GM23338 (cell line): ENCODE results near the gene SUSD3.

Experiments used
- CREB1 ChIP-seq: fragments of 250-450 bp; sonication (Bioruptor Pico); IDR thresholded peaks from 2 replicates; pipeline ENCODE4 v1.5.0; 2020; ENCODE audit warnings: low read depth, mild to moderate bottlenecking, moderate library complexity
- ETS1 ChIP-seq: IDR thresholded peaks from 2 replicates; pipeline ENCODE4 v1.6.1; 2016; ENCODE audit warnings: antibody characterized with exemption
- EZH2 ChIP-seq: fragments of 200-600 bp; sonication (generic); IDR thresholded peaks from one replicate; pipeline ENCODE4 v1.8.0; 2017; ENCODE audit warnings: antibody characterized with exemption, mild to moderate bottlenecking, low read depth; ENCODE audit not compliant: unreplicated experiment
- EZH2phosphoT487 ChIP-seq: fragments of 200-600 bp; sonication (generic); IDR thresholded peaks from one replicate; pipeline ENCODE4 v1.8.1; 2018; ENCODE audit warnings: antibody characterized with exemption; ENCODE audit not compliant: unreplicated experiment
- JUNB ChIP-seq: IDR thresholded peaks from one replicate; pipeline ENCODE4 v1.6.1; 2016; ENCODE audit warnings: antibody characterized with exemption; ENCODE audit not compliant: unreplicated experiment
- NANOG ChIP-seq: IDR thresholded peaks from 2 replicates; pipeline ENCODE4 v1.6.1; 2016; ENCODE audit warnings: antibody characterized with exemption, borderline replicate concordance
- POLR2AphosphoS5 ChIP-seq: IDR thresholded peaks from 2 replicates; pipeline ENCODE4 v1.6.1; 2016; ENCODE audit warnings: antibody characterized with exemption, low read depth
- REST ChIP-seq: IDR thresholded peaks from one replicate; pipeline ENCODE4 v1.6.1; 2018; ENCODE audit warnings: antibody characterized with exemption; ENCODE audit not compliant: unreplicated experiment
- STAT1 ChIP-seq: IDR thresholded peaks from one replicate; pipeline ENCODE4 v1.6.1; 2016; ENCODE audit warnings: antibody characterized with exemption; ENCODE audit not compliant: unreplicated experiment
- ZNF114 ChIP-seq: fragments of 250-450 bp; sonication (Bioruptor Pico); IDR thresholded peaks from 2 replicates; pipeline ENCODE4 v1.5.0; 2020; ENCODE audit warnings: mild to moderate bottlenecking, moderate library complexity
- ZNF331 ChIP-seq: fragments of 250-450 bp; sonication (Bioruptor Pico); IDR thresholded peaks from 2 replicates; pipeline ENCODE4 v1.5.0; 2020; ENCODE audit warnings: low read depth, mild to moderate bottlenecking, moderate library complexity
- ZNF462 ChIP-seq: fragments of 250-450 bp; sonication (Bioruptor Pico); IDR thresholded peaks from 2 replicates; pipeline ENCODE4 v1.5.0; 2020; ENCODE audit warnings: mild to moderate bottlenecking, moderate library complexity
- TF ChIP-seq, protein P1 (sequence below), 2 experiments: fragments of 200-600 bp in 1 of 2; sonication (generic) in 1 of 2; conservative IDR thresholded peaks; 2 replicates each; pipeline versions ENCODE4 v1.5.1 to v1.6.1; 2016 to 2017; ENCODE audit warnings: antibody characterized with exemption in 2 of 2, low read depth in 2 of 2, mild to moderate bottlenecking in 2 of 2, moderate library complexity in 1 of 2

DNA sequence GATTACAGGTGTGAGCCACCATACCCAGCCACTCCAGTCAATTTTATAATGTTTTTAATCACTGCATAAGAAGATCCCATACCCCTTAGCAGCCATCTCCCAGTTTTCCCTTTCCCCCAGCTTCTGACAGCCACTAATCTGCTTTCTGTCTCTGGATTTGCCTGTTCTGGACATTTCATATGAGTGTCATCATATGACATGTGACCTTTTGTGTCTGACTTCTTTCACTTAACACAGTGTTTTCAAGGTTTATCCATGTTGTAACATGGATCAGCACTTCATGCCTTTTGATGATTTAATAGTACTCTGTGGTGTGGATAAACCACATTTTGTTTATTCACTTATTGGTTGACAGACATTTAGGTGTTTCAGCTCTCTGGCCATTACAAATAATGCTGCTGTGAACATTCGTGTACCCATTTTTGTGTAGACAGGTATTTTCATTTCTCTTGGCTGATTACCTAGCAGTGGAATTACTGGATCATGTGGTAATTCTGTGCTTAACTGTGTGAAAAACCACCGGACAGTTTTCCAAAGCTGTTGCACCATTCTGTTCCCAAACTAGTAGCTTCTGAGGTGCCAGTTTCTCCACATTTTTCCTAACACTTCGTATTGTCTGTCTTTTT, 8.6 kb downstream of the SUSD3 start:
- TF ChIP-seq EZH2 (no peak), CREB1 (CRISPR knock-in tag) (no peak), POLR2AphosphoS5 (no peak), REST (no peak), STAT1 (no peak), JUNB (no peak), ETS1 (no peak), NANOG (no peak), ZNF331 (no peak), EZH2phosphoT487 (no peak), ZNF462 (no peak), ZNF114 (CRISPR knock-in tag) (no peak)
- TF ChIP-seq, protein P1, sequence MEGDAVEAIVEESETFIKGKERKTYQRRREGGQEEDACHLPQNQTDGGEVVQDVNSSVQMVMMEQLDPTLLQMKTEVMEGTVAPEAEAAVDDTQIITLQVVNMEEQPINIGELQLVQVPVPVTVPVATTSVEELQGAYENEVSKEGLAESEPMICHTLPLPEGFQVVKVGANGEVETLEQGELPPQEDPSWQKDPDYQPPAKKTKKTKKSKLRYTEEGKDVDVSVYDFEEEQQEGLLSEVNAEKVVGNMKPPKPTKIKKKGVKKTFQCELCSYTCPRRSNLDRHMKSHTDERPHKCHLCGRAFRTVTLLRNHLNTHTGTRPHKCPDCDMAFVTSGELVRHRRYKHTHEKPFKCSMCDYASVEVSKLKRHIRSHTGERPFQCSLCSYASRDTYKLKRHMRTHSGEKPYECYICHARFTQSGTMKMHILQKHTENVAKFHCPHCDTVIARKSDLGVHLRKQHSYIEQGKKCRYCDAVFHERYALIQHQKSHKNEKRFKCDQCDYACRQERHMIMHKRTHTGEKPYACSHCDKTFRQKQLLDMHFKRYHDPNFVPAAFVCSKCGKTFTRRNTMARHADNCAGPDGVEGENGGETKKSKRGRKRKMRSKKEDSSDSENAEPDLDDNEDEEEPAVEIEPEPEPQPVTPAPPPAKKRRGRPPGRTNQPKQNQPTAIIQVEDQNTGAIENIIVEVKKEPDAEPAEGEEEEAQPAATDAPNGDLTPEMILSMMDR (conservative IDR thresholded peaks at IDR 0.05; ENCODE audit: low read depth in 2 of 2) = no peak
